Eye (tissue), 1 donor: ENCODE data around the gene TLE7.

Source experiments
- DNase-seq: peaks from one replicate; pipeline ENCODE4 v3.0.0-alpha.2; 2015

Gene TLE7

DNA sequence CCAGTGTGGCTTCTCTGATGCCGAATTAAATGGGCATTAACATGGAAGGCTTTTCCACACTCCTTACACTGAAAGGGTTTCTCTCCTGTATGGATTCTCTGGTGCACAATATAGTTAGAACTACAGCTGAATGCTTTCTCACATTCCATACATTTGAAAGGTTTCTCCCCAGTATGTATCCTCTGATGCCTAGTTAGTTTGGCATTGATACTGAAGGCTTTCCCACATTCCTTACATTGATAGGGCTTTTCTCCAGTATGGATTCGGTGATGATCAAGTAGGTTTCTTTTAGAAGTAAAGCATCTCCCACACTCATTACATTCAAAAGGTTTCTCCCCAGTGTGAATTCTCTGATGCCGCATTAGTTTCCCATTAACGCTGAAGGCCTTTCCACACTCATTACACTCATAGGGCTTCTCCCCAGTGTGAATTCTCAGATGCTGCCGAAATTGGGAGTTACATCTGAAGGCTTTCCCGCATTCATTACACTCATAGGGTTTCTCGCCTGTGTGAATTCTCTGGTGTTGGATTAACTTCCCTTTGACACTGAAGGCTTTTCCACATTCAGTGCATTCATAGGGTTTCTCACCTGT, 6.5 kb upstream of the TLE7 start:
- no peak for DNase-seq

- DNase-seq: no peak
Measured at GRCh38 chr16:71443714-71444113, 1.9 kb upstream of the TLE7 start.

GRCh38 chr16:71441348-71442050, 355 bp downstream of the TLE7 start:
- DNase-seq: no peak

DNA sequence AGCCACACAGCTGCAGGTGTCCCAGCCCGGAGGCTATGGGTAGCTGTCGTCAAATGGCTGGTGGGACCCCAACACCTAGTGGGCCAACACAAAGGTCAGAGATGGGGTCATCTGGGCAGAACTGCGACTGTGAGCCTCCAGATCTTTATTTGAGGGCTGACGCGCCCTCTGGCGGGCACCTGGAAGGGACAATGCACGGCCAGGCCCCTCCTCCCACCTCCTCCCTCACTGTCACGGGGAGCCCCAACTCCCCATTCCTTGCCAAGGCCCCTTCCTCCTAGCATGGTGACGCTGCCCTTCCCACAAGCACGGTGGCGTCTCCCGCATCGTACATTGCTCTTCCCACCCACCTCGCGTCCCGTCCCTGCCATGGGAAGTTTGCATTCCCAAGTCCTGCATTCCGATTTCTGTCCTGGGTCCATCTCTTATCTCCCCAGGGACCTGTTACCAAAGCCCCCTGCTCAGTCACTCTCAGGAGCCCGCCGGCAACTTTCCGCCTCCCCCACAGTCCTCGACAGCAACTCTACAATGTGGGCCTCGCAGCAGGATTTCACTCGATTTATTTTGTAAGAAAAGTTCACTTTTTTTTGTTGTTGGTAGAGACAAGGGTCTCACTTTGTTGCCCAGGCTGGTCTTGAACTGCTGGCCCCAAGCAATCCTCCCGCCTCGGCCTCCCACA, 1.0 kb downstream of the TLE7 start:
- no peak for DNase-seq

DNA sequence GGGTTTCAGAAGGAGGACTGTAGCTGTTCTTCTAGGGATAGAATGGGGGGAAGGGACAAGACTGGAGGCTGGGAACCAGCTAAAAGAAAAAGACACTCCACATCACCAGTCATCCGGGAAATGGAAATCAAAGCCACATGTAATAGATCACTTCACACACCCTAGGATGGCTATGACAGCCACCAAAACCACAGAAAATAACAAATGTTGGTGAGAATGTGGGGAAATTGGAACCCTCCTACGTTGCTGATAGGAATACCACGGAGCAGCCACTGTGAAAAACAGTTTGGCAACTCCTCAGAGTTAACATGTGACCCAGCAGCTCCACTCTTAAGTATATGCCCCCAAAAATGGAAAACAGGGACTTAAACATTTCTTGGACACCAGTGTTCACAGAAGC, 2.3 kb downstream of the TLE7 start:
- DNase-seq: no peak

- no peak for DNase-seq
Measured at GRCh38 chr16:71436473-71436872, 5.4 kb downstream of the TLE7 start.

GRCh38 chr16:71432906-71433305, 8.9 kb downstream of the TLE7 start:
- no peak for DNase-seq

GRCh38 chr16:71431991-71432390, 9.9 kb downstream of the TLE7 start:
- no peak for DNase-seq

GRCh38 chr16:71431176-71431575, 10.7 kb downstream of the TLE7 start:
- no peak for DNase-seq

GRCh38 chr16:71430744-71431143, 11.1 kb downstream of the TLE7 start:
- no peak for DNase-seq

DNA sequence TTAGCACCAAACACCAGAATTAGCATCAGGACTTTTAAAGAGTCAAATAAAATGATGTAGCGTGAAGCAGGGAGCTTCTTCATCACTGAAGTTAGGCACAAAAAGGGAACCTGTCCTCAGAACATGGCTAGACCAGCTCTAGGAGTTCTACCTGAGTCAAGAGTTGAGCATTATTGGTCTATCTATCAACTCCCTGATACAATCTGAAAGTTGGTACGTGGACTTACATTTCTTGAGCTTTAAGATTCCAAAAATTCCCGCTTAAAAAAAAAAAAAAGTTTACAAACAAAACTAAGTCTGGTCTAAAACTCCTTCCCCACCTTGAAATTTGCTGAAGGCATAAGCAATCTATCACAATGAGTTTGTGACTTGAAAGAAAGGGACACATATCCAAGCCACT, 12.3 kb downstream of the TLE7 start:
- no peak for DNase-seq

DNA sequence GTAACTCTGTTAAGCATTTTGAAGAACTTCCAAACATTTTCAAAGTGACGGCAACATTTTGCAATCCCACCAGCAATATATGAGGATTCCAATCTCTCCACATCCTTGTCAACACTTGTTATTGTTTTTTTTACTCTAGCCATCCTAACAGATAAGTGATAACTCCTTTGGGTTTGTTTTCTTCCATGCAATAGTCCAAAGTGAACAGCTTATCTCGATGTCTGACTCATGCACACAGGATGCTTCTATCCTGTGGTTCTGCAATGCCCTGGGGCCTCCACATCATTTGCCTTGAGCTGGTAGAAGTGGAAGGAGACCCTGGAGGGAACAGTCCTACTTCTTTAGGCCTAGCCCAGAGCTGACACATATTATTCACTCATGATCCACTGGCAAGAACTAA, 13.0 kb downstream of the TLE7 start:
- no peak for DNase-seq

DNA sequence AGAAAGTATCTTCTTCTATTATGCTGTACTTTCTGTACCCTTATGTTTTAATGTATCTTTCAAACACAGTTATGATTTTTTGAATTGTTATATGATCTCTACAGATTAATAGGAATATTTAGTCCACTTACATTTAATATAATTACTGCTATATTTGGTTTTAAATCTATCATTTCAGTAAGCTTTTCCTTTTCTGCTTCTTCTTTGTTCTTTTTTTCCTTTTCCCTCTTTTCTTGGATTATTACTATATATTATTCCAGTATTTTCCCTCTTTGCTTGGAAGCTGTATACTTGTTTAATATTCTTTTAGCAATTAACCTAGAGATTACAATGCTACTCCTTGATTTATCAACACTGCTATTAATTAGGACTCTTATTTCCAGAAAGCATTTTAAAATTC, 13.5 kb downstream of the TLE7 start:
- DNase-seq: no peak

GRCh38 chr16:71426880-71427615, 14.8 kb downstream of the TLE7 start:
- DNase-seq: no peak

- peak; percentile 91 for DNase-seq
Measured at GRCh38 chr16:71426069-71426879, 15.6 kb downstream of the TLE7 start.

GRCh38 chr16:71425746-71426068, 16.1 kb downstream of the TLE7 start:
- DNase-seq: no peak

DNA sequence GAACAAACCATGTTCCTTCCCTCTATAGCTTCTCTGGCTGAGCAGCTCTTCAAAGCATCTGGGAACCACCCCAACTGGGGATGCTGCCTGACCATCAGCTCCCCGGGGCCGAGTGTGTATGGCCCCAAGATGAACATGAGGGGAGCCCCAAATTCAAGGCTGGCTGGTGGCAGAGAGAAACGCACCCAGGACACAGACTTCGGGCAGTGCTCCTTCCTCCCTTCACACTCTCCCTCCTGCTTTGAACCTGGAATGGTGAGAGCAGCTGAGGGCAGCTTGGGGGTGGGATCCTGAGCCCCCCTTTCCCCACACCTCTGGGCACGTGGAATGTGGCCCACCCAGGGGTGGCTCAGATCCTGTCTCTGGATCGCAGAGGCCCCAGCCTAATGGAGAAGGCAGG, 17.2 kb downstream of the TLE7 start:
- DNase-seq: no peak

DNA sequence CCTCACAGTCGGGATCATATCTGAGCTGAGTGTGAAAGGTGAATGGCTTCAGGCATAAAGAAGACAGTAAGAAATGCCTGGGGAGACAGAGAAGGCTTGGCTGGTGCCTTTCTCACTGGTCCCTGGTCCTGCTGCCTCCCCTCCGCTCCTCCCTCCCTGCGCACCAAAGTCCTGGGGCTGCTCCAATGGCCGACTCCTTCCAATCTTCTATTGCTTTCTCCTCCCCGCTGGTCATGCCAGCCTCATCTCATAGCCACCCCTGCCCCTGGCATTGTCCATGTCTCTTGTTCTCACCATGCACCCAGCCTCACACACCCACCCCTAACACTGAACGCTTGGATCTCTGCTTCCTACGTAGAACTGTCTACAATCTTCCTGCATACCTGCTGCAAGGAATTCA, 18.0 kb downstream of the TLE7 start:
- no peak for DNase-seq

GRCh38 chr16:71423016-71423415, 18.8 kb downstream of the TLE7 start:
- no peak for DNase-seq

GRCh38 chr16:71421911-71422310, 19.9 kb downstream of the TLE7 start:
- no peak for DNase-seq

DNA sequence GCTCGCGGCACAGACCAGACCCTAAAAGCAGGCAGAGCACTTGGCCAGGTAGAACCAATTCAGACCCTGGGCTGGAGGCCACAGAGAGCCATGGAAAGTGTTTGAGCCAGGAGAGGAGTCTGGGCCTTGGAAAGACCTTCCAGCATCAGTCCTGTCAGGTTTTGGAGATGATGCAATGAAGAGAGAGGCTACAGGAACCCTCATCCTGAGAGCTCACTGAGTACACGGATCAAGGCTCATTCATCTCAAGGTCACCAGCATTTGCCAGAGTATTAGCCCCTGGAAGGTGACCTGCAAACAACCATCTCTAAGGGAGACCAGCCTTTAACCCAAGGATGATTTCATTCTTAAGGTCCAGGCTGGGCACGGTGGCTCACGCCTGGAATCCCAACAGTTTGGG, 27.8 kb downstream of the TLE7 start:
- DNase-seq: no peak

DNA sequence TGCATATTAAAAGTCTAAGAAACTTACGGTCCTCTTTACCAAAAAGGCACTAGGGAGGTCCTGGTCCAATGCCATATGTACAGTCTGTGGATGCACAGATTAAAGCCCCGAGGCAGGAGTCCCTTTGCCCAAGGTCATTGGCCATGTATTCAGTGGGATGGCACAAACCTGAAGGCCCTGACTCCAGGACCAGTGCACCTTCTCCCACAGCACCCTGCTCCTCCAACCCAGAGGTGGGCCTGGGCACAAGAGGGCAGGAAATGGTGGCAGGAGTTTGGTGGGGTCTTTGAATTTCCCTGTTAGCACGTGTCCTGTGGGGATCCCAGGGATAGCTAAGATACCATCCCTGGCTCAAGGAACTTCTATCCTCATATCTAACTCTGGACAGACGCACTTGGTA, 28.5 kb downstream of the TLE7 start:
- DNase-seq: no peak
